Activated B cell treated with CpG ODN at 0.5 μM for 24 hours (primary cell): ENCODE measurements around the gene PIEZO2. TPM values are rescaled to one million over a fixed set of nuclear protein-coding genes. Genes with fewer than 3 reads are reported as not detected.

Source experiments
- ATAC-seq: fragments of 200-7000 bp; cut with Tn5 transposase; one replicate; pipeline ENCODE4 v1.10.0; 2021; ENCODE audit warnings: low read depth, mild to moderate bottlenecking, moderate library complexity
- CTCF ChIA-PET: fragments of 350-600 bp; sonication (Branson Sonifier 250); formaldehyde crosslinking; loops from one replicate; lab custom pipeline; 2021; ENCODE audit warnings: antibody characterized with exemption; lab: Charles Lee
- POLR2A ChIA-PET: fragments of 350-600 bp; sonication (Branson Sonifier 250); formaldehyde crosslinking; loops from one replicate; lab custom pipeline; 2021; ENCODE audit warnings: antibody characterized with exemption; lab: Charles Lee
- DNase-seq: peaks from one replicate; pipeline ENCODE4 v3.0.0; 2022
- H3K27ac Mint-ChIP-seq: one replicate; pipeline ENCODE4 v1.8.0; 2020; ENCODE audit warnings: mixed read lengths
- H3K27me3 Mint-ChIP-seq: one replicate; pipeline ENCODE4 v1.8.0; 2021; ENCODE audit warnings: mixed read lengths
- H3K36me3 Mint-ChIP-seq: one replicate; pipeline ENCODE4 v1.8.0; 2021; ENCODE audit warnings: low read depth, mixed read lengths
- H3K4me1 Mint-ChIP-seq: one replicate; pipeline ENCODE4 v1.8.0; 2021; ENCODE audit warnings: mixed read lengths
- H3K4me3 Mint-ChIP-seq: one replicate; pipeline ENCODE4 v1.8.0; 2020; ENCODE audit warnings: mild to moderate bottlenecking, mixed read lengths
- H3K9me3 Mint-ChIP-seq: one replicate; pipeline ENCODE4 v1.8.0; 2020; ENCODE audit warnings: mixed read lengths
- intact Hi-C: fragments of 100-400 bp; cut with micrococcal nuclease; formaldehyde crosslinking; loops from one replicate; pipeline ENCODE4 v1.15.1; 2024
- total RNA-seq: library from RNA; stranded (reverse); gene quantifications from 2 replicates; pipeline ENCODE4 v1.2.3, GENCODE V29; 2022
- TF ChIP-seq, protein P1 (sequence below): fragments of 200-600 bp; IDR thresholded peaks from one replicate; pipeline ENCODE4 v1.8.0; 2022; ENCODE audit warnings: antibody characterized with exemption, mild to moderate bottlenecking

Gene PIEZO2
- total RNA-seq, 1 donor from 2014 or later, result not detected

DNA sequence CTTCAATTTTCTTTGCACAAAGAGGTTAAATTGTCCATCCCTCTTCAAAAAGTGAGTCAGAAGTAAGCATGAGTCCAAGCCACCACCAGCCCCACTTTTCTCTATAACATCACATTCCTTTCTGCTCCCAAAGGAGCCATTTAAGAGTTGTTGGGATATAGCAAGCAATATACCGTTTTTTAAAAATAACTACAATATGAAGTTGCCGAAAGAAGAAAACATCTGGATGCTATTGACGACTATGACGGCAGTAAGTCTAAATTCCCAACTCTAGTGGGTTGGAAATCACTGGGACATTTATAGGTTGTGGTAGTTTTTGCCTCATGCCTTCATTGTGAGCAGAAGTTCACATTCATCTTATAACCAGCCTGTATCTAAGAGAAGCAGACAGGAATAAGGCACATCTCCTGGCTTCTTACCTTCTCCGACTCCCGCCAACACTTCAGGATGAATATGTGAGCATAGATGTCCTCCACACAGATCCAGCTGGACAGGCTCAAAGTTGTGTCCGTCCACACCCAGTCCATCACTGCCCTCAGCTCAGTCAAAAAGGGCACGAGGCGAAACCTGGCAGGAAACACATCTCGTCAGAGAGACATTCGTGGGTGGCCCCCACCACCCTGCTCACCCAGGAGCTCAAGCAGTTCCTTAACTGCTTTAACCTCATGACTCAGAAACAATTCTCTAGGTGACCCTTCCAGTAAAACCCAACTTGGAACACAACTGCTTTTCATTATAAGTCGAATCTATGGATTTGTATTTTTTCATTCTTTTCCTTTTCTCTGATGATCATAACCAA, 459.9 kb downstream of the PIEZO2 start:
- Mint-ChIP-seq H3K36me3 (no peaks in the 10 kb centered on the region), H3K4me3 (no peak overlapping the region), H3K9me3 (peaks cover 4% of the 10 kb centered on the region), H3K4me1 (no peaks in the 10 kb centered on the region), H3K27me3 (peaks cover 5% of the 10 kb centered on the region), H3K27ac (no peak overlapping the region)
- POLR2A ChIA-PET, result no interaction called here
- DNase-seq (no peak), ATAC-seq (no peak)
- CTCF ChIA-PET, result no interaction called here
- intact Hi-C loops, result no loop called here
- TF ChIP-seq, protein P1, sequence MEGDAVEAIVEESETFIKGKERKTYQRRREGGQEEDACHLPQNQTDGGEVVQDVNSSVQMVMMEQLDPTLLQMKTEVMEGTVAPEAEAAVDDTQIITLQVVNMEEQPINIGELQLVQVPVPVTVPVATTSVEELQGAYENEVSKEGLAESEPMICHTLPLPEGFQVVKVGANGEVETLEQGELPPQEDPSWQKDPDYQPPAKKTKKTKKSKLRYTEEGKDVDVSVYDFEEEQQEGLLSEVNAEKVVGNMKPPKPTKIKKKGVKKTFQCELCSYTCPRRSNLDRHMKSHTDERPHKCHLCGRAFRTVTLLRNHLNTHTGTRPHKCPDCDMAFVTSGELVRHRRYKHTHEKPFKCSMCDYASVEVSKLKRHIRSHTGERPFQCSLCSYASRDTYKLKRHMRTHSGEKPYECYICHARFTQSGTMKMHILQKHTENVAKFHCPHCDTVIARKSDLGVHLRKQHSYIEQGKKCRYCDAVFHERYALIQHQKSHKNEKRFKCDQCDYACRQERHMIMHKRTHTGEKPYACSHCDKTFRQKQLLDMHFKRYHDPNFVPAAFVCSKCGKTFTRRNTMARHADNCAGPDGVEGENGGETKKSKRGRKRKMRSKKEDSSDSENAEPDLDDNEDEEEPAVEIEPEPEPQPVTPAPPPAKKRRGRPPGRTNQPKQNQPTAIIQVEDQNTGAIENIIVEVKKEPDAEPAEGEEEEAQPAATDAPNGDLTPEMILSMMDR, result no peak

DNA sequence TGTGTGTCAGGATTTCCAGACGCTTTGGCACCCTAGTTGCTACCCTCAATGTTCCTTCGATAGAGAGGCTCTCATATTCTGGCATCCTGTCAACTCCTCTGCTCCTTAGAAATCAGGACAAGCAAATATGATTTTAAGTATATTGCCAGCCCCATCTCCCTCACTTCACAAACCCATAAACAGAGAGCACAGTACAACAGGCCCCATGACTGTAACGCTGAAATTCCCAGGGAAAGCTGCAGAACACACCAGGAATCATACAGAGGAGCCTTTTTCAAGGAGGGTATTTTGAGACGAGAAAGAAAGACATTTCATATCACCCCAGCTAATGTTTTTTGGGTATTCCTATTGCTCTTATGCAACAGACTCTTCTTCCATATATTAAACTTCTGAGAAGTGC, 460.6 kb downstream of the PIEZO2 start:
- TF ChIP-seq, protein P1, result no peak
- no peaks in the 10 kb centered on the region for H3K4me1 Mint-ChIP-seq
- peaks cover 5% of the 10 kb centered on the region for H3K27me3 Mint-ChIP-seq
- H3K36me3 Mint-ChIP-seq, result no peaks in the 10 kb centered on the region
- intact Hi-C loops, result no loop called here
- H3K27ac Mint-ChIP-seq, result no peak overlapping the region
- ChIA-PET CTCF (no interaction called here), POLR2A (no interaction called here)
- DNase-seq, result no peak
- H3K4me3 Mint-ChIP-seq, result no peak overlapping the region
- peaks cover 4% of the 10 kb centered on the region for H3K9me3 Mint-ChIP-seq
- ATAC-seq, result no peak

DNA sequence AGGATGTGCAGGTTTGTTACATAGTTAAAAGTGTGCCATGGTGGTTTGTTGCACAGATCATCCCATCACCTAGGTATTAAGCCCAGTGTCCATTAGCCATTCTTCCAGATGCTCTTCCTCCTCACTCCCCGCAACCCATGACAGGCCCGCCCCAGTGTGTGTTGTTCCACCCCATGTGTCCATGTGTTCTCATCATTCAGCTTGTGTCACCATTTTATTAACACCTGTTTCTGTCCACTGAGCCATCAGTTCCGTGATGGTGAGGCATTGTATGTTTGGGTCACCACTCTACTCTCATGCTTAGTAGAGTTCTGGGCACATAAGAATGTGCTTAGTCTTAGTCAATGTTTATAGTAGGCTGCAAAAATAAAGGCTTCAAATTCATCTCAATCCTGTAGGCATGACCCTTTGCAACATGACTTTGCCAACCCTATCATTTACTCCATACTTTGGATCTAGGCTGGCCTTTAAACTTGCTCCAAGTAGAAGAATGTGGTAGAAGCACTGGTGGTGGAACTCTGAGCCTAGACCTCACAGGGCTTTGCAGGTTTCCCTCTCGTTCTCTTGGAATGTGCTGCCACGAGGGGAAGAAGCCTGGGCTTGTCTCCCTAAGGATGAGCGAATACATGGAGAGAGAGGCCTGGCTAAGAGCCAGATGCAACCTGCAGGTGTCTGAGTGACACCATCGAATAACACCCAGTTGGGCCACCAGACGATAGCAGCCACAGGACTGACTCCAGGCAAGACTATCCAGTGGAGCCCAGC, 462.0 kb downstream of the PIEZO2 start:
- H3K4me3 Mint-ChIP-seq, result no peak overlapping the region
- H3K36me3 Mint-ChIP-seq, result no peaks in the 10 kb centered on the region
- ATAC-seq (no peak), DNase-seq (no peak)
- peaks cover 5% of the 10 kb centered on the region for H3K27me3 Mint-ChIP-seq
- intact Hi-C loops, result no loop called here
- no peaks in the 10 kb centered on the region for H3K4me1 Mint-ChIP-seq
- ChIA-PET CTCF (interaction anchor here (1.1 kb wide), 1 partner anchor 16 kb away, joined by 3 read pairs; no protein-coding TSS in a partner anchor), POLR2A (no interaction called here)
- TF ChIP-seq, protein P1, result no peak
- no peak overlapping the region for H3K27ac Mint-ChIP-seq
- peaks cover 4% of the 10 kb centered on the region for H3K9me3 Mint-ChIP-seq

DNA sequence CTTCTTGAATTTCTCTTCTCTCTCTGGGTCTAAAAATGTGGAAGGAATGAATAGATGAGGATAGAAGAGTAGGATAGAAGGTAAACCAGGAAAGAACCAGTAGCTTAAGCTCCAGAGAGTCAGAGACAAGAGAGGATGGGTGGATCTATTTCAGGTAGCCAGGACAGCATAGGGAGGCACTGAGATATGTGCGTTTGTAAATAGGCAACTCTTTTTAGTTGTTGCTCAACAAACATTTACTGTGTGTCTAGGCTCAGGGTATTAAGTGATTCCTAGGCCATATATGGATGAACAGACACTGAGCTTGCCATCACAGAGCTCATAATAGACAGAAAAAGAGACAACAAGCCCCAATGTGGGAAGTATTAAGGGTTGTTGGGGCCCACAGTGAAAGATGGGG, 463.1 kb downstream of the PIEZO2 start:
- H3K27me3 Mint-ChIP-seq, result peaks cover 7% of the 10 kb centered on the region
- no peak overlapping the region for H3K4me3 Mint-ChIP-seq
- DNase-seq, result no peak
- peaks cover 4% of the 10 kb centered on the region for H3K9me3 Mint-ChIP-seq
- ChIA-PET CTCF (interaction anchor here (1.1 kb wide), 1 partner anchor 15 kb away, joined by 3 read pairs; no protein-coding TSS in a partner anchor), POLR2A (no interaction called here)
- H3K4me1 Mint-ChIP-seq, result no peaks in the 10 kb centered on the region
- no peak overlapping the region for H3K27ac Mint-ChIP-seq
- TF ChIP-seq, protein P1, result no peak
- intact Hi-C loops, result no loop called here
- ATAC-seq, result no peak
- H3K36me3 Mint-ChIP-seq, result no peaks in the 10 kb centered on the region

DNA sequence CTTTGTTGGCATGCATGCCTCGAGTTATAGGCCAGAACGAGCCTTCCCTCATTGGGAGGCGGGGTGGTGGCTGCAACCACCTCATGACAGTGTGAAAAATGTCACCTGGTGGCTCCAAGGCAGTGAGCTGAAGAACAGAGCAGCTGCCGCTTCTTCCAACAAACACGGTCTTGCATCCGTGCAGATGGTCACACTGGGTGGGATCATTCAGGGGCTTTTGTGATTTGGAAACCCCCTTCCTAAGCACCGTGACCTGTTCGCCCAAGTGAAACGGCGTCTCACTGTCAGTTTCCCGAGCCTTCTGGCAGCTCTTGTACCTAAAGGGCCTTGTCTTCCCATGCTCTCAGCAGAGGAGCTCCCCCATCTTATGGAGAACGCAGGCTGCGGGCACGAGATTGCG, 463.9 kb downstream of the PIEZO2 start:
- DNase-seq, result no peak
- Mint-ChIP-seq H3K27ac (no peak overlapping the region), H3K36me3 (no peaks in the 10 kb centered on the region), H3K27me3 (peaks cover 7% of the 10 kb centered on the region), H3K9me3 (peaks cover 4% of the 10 kb centered on the region), H3K4me1 (no peaks in the 10 kb centered on the region), H3K4me3 (no peak overlapping the region)
- ATAC-seq, result no peak
- POLR2A ChIA-PET, result no interaction called here
- TF ChIP-seq, protein P1, result no peak
- intact Hi-C loops, result no loop called here
- CTCF ChIA-PET, result no interaction called here
